Activated T-helper 1 cell treated with anti-CD3 and anti-CD28 coated beads, Interleukin-12 subunit alpha, Interleukin-12 subunit beta, Interleukin-2, Interleukin-4 antibody, amounts not matched to agents 30 ng/mL and 10 ng/mL and 1 ng/mL, durations not matched to agents 14 hours and 24 hours and 36 hours (primary cell): ENCODE measurements around the gene RAD51. TPM values are rescaled to one million over a fixed set of nuclear protein-coding genes. Genes with fewer than 3 reads are reported as not detected.

Experiments used
- DNase-seq: peaks from one replicate; pipeline ENCODE4 v3.0.0; 2021; ENCODE audit warnings: low spot score
- H3K27ac Mint-ChIP-seq: one replicate; pipeline ENCODE4 v1.8.0; 2021; ENCODE audit warnings: mild to moderate bottlenecking, mixed read lengths
- H3K27me3 Mint-ChIP-seq: one replicate; pipeline ENCODE4 v1.8.0; 2022; ENCODE audit warnings: mild to moderate bottlenecking, moderate library complexity, mixed read lengths; ENCODE audit not compliant: insufficient read depth
- H3K36me3 Mint-ChIP-seq: one replicate; pipeline ENCODE4 v1.8.0; 2021; ENCODE audit warnings: low read depth, mixed read lengths
- H3K4me1 Mint-ChIP-seq: one replicate; pipeline ENCODE4 v1.8.0; 2021; ENCODE audit warnings: low read depth, mixed read lengths
- H3K4me3 Mint-ChIP-seq: one replicate; pipeline ENCODE4 v1.8.0; 2021; ENCODE audit warnings: mild to moderate bottlenecking, moderate library complexity, mixed read lengths
- H3K9me3 Mint-ChIP-seq: one replicate; pipeline ENCODE4 v1.8.0; 2021; ENCODE audit warnings: mixed read lengths
- intact Hi-C: fragments of 100-400 bp; cut with micrococcal nuclease; formaldehyde crosslinking; loops from one replicate; pipeline ENCODE4 v1.15.1; 2024
- total RNA-seq: library from RNA; stranded (reverse); gene quantifications from 2 replicates; pipeline ENCODE4 v1.2.3, GENCODE V29; 2022

RAD51 gene
- total RNA-seq, 1 donor from 2014 or later = 62.0 TPM

GRCh38 chr15:40754574-40754882 is 59.6 kb downstream of the RAD51 start:
- Mint-ChIP-seq H3K27ac (peak overlapping the region; percentile 97), H3K4me3 (peak overlapping the region; percentile 91), H3K9me3 (no peaks in the 10 kb centered on the region), H3K36me3 (peaks cover 12% of the 10 kb centered on the region), H3K27me3 (no peaks in the 10 kb centered on the region), H3K4me1 (peaks cover 38% of the 10 kb centered on the region)
- no peak for DNase-seq
- intact Hi-C loops = loop anchor here (2.0 kb wide), 4 partner anchors 140 to 362 kb away; partner anchors contain the start of genes INO80, KNL1, RPUSD2 and VPS18

- H3K36me3 Mint-ChIP-seq = peaks cover 10% of the 10 kb centered on the region
- H3K9me3 Mint-ChIP-seq = no peaks in the 10 kb centered on the region
- peak within 1 kb of the TSS; percentile 97 for H3K27ac Mint-ChIP-seq
- peak; percentile 94 for DNase-seq
- H3K4me3 Mint-ChIP-seq = peak within 1 kb of the TSS; percentile 91
- intact Hi-C loops = loop anchor here (1.0 to 2.0 kb wide), 8 partner anchors 9 to 362 kb away; partner anchors contain the start of genes DNAJC17, GCHFR, INO80 and KNL1
- H3K4me1 Mint-ChIP-seq = peaks cover 38% of the 10 kb centered on the region
- no peaks in the 10 kb centered on the region for H3K27me3 Mint-ChIP-seq
Observed at GRCh38 chr15:40754883-40755811, 60.2 kb downstream of the RAD51 start, which contains the start of gene RMDN3. TSS of gene RMDN3 (minus strand) at chr15:40755254. CDS start at chr15:40754783, 471 bp downstream.

DNA sequence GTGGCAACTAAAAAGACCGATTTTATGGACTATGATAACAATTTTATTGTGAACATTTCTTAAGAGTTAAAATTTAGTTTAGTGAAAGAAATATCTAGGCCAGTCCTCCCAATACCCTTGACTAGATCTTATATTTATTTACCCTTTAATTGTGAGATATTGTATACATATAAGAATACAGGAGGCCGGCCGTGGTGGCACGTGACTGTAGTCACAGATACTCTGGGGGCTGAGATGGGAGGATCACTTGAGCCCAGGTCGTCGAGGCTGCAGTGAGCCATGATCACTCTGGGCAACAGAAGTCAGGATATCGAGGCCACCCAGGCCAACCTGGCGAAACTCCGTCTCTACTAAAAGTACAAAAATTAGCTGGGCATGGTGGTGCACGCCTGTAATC is 60.8 kb downstream of the RAD51 start:
- Mint-ChIP-seq H3K36me3 (peaks cover 10% of the 10 kb centered on the region), H3K9me3 (no peaks in the 10 kb centered on the region), H3K4me1 (peaks cover 38% of the 10 kb centered on the region), H3K27ac (peak overlapping the region; percentile 97), H3K27me3 (peaks cover under 1% of the 10 kb centered on the region), H3K4me3 (peak overlapping the region; percentile 91)
- no peak for DNase-seq
- intact Hi-C loops = loop anchor here (1.0 to 2.0 kb wide), 8 partner anchors 8 to 361 kb away; partner anchors contain the start of genes DNAJC17, GCHFR, INO80 and KNL1

GRCh38 chr15:40756938-40757337 is 62.0 kb downstream of the RAD51 start:
- intact Hi-C loops = no loop called here
- Mint-ChIP-seq H3K9me3 (no peaks in the 10 kb centered on the region), H3K36me3 (peaks cover 7% of the 10 kb centered on the region), H3K27ac (peak overlapping the region; percentile 67), H3K27me3 (peaks cover 2% of the 10 kb centered on the region), H3K4me1 (peaks cover 32% of the 10 kb centered on the region), H3K4me3 (peak overlapping the region; percentile 58)
- no peak for DNase-seq

GRCh38 chr15:40759961-40760360 is 65.0 kb downstream of the RAD51 start:
- intact Hi-C loops = no loop called here
- Mint-ChIP-seq H3K4me1 (peaks cover 21% of the 10 kb centered on the region), H3K4me3 (no peak overlapping the region), H3K27ac (no peak overlapping the region), H3K27me3 (peaks cover 2% of the 10 kb centered on the region), H3K36me3 (no peaks in the 10 kb centered on the region), H3K9me3 (no peaks in the 10 kb centered on the region)
- no peak for DNase-seq

GRCh38 chr15:40762919-40763800 is 68.2 kb downstream of the RAD51 start:
- intact Hi-C loops = no loop called here
- H3K9me3 Mint-ChIP-seq = no peaks in the 10 kb centered on the region
- peaks cover 16% of the 10 kb centered on the region for H3K4me1 Mint-ChIP-seq
- peak overlapping the region; percentile 87 for H3K27ac Mint-ChIP-seq
- no peak for DNase-seq
- H3K36me3 Mint-ChIP-seq = peaks cover 3% of the 10 kb centered on the region
- H3K27me3 Mint-ChIP-seq = peaks cover 2% of the 10 kb centered on the region
- peak overlapping the region; percentile 81 for H3K4me3 Mint-ChIP-seq

DNA sequence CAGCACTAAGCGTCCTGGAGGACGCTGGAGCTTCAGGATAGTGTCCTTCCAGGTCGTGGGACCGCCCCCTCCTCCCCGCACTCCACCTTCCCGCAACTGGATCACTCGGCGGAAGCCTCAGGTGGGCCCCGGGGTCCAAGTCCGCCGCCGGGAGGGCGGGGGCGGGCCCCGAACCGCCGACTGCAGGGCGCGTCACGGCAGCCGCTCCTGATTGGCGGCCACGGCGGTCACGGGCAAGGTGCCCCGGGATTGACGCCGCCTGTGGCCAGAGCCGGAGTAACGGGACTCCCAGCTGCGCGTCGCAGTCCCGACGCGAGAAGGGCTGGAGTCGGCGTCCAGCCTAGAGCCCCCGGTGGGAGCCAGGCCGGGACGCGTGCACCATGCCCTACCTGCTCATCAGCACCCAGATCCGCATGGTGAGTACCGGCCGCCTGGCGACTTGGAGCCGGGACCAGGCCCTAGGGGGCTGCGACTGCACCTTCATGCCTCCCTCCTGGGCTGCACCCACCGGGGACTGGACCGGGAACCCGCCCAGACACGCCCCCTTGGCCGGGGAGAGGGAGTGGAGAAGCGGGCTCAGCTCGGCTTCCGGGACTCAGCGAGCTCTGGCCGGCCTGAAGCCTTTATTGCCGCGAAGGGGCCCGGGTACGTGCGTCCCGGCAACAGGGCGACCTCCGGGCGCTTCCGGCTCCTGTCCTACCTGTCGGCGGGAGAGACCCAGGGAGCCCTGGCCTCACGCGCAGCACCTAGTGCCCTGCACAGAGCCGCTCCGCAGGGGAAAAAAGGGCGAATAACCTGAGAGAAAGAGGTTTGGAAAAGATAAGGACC is 69.0 kb downstream of the RAD51 start, which contains the start of gene GCHFR:
GCHFR (plus strand) TSS at position 268 of the 828 bp plus-strand sequence; CDS start at position 381, 113 bp downstream.
- intact Hi-C loops = loop anchor here (1.0 to 2.0 kb wide), 5 partner anchors 9 to 131 kb away; partner anchors contain the start of genes RAD51, RMDN3 and VPS18
- H3K9me3 Mint-ChIP-seq = no peaks in the 10 kb centered on the region
- peak; percentile 73 for DNase-seq
- peaks cover 21% of the 10 kb centered on the region for H3K4me1 Mint-ChIP-seq
- H3K4me3 Mint-ChIP-seq = peak within 1 kb of the TSS; percentile 81
- peaks cover 2% of the 10 kb centered on the region for H3K27me3 Mint-ChIP-seq
- H3K27ac Mint-ChIP-seq = peak within 1 kb of the TSS; percentile 87
- H3K36me3 Mint-ChIP-seq = peaks cover 3% of the 10 kb centered on the region

DNA sequence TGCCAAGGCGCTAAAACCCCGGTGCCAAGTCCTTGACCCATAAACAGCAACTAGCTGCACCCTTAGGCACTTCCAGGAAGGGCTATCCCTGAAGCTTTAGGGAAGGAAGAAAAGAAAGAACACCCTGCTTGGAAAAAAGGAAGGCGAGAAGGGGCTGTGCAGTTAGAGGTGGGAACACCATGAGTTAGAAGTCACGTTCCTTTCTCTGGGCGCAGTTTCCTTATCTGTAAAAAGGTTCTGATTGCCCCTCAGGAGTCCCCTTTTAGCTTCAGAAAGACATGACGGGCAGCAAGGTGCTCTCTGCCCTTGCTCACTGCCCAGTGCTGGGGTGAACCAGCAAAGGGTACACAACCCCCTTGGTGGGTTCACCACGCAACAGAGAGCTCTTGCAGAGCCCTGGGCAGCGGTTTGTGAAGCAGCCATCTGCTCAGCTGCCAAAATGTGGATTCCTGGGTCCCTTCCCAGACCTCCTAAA is 69.7 kb downstream of the RAD51 start:
- intact Hi-C loops = loop anchor here (1.0 to 2.0 kb wide), 6 partner anchors 9 to 130 kb away; partner anchors contain the start of genes DNAJC17, RAD51, RMDN3 and VPS18
- Mint-ChIP-seq H3K36me3 (peaks cover 3% of the 10 kb centered on the region), H3K4me1 (peaks cover 26% of the 10 kb centered on the region), H3K27ac (peak overlapping the region; percentile 83), H3K9me3 (no peaks in the 10 kb centered on the region), H3K27me3 (peaks cover 2% of the 10 kb centered on the region), H3K4me3 (peak overlapping the region; percentile 81)
- no peak for DNase-seq

GRCh38 chr15:40766194-40766815 is 71.3 kb downstream of the RAD51 start:
- Mint-ChIP-seq H3K27ac (no peak overlapping the region), H3K4me1 (peaks cover 34% of the 10 kb centered on the region), H3K4me3 (peak overlapping the region; percentile 7)

DNA sequence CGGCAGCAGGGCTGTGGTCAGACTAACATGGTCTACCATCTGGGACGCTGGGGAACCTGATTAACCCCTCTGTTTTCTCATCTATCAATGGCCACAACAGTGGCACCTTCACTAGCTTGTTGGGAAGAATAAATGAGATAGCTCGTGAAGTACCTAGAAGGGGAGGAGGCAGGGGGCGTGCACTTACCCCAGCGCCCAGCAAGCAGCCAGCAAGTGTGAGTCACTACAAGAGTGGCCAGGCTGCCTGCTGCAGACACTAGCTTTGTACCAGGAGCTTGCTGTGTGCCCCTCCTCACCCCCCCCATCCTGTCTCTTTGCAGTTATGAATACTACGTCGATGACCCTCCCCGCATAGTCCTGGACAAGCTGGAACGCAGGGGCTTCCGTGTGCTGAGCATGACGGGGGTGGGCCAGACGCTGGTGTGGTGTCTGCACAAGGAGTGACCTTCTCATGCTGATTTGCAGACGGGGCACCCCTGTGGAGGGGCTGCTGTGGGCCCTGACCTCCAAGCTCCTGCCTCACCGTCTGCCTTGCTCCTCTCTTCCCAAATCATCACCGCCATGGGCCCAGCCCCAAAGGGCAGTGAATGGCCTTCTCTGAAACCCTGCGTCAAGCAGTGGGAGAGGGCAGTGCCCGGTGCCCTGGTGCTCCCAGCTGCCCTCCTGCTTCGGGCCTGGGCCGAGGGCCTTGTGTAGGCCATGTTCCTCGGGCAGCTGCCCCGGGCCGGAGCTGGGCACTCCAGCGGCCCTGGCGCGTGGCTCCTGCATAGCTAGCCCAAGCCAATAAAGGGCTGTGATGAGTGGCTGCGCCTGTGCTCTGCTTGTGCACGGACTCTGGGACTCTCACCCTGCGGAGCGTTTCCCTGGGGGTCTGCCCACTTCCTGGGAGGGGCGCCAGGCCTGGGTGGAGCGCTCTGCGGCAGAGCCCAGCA is 72.2 kb downstream of the RAD51 start:
- no peak for DNase-seq
- intact Hi-C loops = no loop called here
- no peaks in the 10 kb centered on the region for H3K9me3 Mint-ChIP-seq
- peaks cover 34% of the 10 kb centered on the region for H3K4me1 Mint-ChIP-seq
- H3K4me3 Mint-ChIP-seq = no peak overlapping the region
- H3K27ac Mint-ChIP-seq = no peak overlapping the region
- H3K27me3 Mint-ChIP-seq = no peaks in the 10 kb centered on the region
- peaks cover 11% of the 10 kb centered on the region for H3K36me3 Mint-ChIP-seq

More at GRCh38 chr15:40766194-40766815, 71.3 kb downstream of the RAD51 start:
- Mint-ChIP-seq H3K27me3 (no peaks in the 10 kb centered on the region), H3K9me3 (no peaks in the 10 kb centered on the region), H3K36me3 (peaks cover 9% of the 10 kb centered on the region)
- intact Hi-C loops = no loop called here
- no peak for DNase-seq
